Skeletal muscle satellite cell (primary cell): ENCODE results near the gene BTBD19.
A peak's percentile ranks its signal among the peaks of the same experiment; 100 is the strongest.
"Not testable (repeated sequence)": the region's sequence is repeated elsewhere in the genome, so short reads cannot be mapped to it uniquely, and the experiment has no call there.

Experiments
- H3K27me3 ChIP-seq: 2 replicates; pipeline ENCODE4 v1.7.0; 2013; ENCODE audit warnings: low read length; ENCODE audit not compliant: control insufficient read depth, insufficient read depth
- H3K36me3 ChIP-seq: 2 replicates; pipeline ENCODE4 v1.7.0; 2013; ENCODE audit warnings: mild to moderate bottlenecking, control low read depth, low read length; ENCODE audit not compliant: insufficient read depth
- H3K4me1 ChIP-seq: 2 replicates; pipeline ENCODE4 v1.7.0; 2013; ENCODE audit warnings: low read length; ENCODE audit not compliant: control insufficient read depth, insufficient read depth
- H3K4me2 ChIP-seq: 2 replicates; pipeline ENCODE4 v1.7.0; 2013; ENCODE audit warnings: mild to moderate bottlenecking, low read length
- H3K4me3 ChIP-seq: 2 replicates; pipeline ENCODE4 v1.7.0; 2013; ENCODE audit warnings: low read length
- H3K9ac ChIP-seq: 2 replicates; pipeline ENCODE4 v1.7.0; 2013; ENCODE audit warnings: mild to moderate bottlenecking, low read depth, low read length, moderate library complexity
- H3K9me3 ChIP-seq: replicated peaks from 2 replicates; pipeline ENCODE4 v1.7.0; 2013; ENCODE audit warnings: mild to moderate bottlenecking, control low read depth, low read length

The BTBD19 gene

GRCh38 chr1:44790968-44791801, 17.1 kb upstream of the BTBD19 start:
- Histone ChIP-seq H3K9me3 (no peaks in the 10 kb centered on the region), H3K27me3 (no peaks in the 10 kb centered on the region), H3K36me3 (no peaks in the 10 kb centered on the region), H3K4me1 (peaks cover 6% of the 10 kb centered on the region), H3K9ac (no peak overlapping the region), H3K4me2 (no peak overlapping the region), H3K4me3 (no peak overlapping the region)

- no peak overlapping the region for H3K9ac ChIP-seq
- no peaks in the 10 kb centered on the region for H3K4me1 ChIP-seq
- no peaks in the 10 kb centered on the region for H3K9me3 ChIP-seq
- no peak overlapping the region for H3K4me2 ChIP-seq
- H3K4me3 ChIP-seq = no peak overlapping the region
- H3K36me3 ChIP-seq = no peaks in the 10 kb centered on the region
- no peaks in the 10 kb centered on the region for H3K27me3 ChIP-seq
Measured at GRCh38 chr1:44792736-44793502, 15.4 kb upstream of the BTBD19 start.

DNA sequence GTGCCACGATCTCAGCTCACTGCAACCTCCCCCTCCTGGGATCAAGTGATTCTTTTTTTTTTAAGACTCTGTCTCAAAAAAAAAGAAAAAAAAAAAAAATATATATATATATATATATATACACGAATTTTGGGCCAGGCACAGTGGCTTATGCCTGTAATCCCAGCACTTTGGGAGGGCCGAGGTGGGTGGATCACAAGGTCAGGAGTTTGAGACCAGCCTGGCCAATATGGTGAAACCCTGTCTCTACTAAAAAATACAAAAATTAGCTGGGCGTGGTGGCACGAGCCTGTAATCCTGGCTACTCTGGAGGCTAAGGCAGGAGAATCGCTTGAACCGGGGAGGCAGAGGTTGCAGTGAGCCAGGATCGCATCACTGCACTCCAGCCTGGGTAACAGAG, 10.4 kb upstream of the BTBD19 start:
- H3K9me3 ChIP-seq, H3K9ac ChIP-seq, H3K4me2 ChIP-seq, H3K27me3 ChIP-seq, H3K4me3 ChIP-seq: not testable (repeated sequence)
- H3K4me1 ChIP-seq = peaks cover 19% of the 10 kb centered on the region
- H3K36me3 ChIP-seq = peaks cover 12% of the 10 kb centered on the region

DNA sequence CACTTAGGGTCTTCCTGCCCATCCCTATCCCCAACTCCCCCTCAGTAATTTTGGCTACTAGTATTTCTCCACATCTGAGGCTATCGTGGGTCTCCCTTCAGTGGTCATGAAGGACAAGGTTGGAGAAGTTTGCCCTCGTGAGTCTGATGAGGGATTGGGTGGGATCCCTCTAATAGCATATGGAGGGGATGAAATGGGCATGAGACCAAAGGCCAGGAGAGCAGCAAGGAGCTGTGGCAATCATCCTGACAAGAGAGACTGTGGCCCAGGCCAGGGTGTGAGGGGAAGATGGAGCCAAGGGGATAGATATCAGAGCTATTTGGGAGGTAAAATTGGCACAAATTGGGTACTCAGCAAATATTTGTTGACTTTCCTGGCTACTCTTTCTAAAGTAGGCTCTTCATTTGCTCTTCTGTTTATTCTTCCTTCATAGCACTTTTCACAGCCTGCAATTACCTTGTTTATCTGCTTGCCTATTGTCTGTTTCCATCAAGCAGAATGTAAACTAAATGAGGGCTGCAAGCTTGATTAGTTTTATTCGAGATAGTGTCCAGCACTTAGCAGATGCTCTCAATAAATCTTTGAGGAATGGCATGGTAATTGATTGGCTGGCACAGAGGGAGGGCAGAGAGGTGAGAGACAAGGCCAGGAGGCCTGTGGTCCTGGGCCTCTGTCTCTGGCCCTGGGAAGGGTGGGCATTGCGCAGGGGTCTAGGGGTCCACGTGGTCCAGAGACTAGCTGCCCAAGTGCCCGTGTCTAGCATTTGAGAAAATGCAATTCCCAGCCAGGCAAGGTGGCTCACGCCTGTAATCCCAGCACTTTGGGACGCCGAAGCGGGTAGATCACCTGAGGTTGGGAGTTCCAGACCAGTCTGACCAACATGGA, 9.6 kb upstream of the BTBD19 start:
- H3K4me1 ChIP-seq = peaks cover 27% of the 10 kb centered on the region
- no peak overlapping the region for H3K4me2 ChIP-seq
- H3K4me3 ChIP-seq = no peak overlapping the region
- H3K27me3 ChIP-seq = no peaks in the 10 kb centered on the region
- H3K9me3 ChIP-seq = no peaks in the 10 kb centered on the region
- peaks cover 20% of the 10 kb centered on the region for H3K36me3 ChIP-seq
- peak overlapping the region; percentile 93 for H3K9ac ChIP-seq

DNA sequence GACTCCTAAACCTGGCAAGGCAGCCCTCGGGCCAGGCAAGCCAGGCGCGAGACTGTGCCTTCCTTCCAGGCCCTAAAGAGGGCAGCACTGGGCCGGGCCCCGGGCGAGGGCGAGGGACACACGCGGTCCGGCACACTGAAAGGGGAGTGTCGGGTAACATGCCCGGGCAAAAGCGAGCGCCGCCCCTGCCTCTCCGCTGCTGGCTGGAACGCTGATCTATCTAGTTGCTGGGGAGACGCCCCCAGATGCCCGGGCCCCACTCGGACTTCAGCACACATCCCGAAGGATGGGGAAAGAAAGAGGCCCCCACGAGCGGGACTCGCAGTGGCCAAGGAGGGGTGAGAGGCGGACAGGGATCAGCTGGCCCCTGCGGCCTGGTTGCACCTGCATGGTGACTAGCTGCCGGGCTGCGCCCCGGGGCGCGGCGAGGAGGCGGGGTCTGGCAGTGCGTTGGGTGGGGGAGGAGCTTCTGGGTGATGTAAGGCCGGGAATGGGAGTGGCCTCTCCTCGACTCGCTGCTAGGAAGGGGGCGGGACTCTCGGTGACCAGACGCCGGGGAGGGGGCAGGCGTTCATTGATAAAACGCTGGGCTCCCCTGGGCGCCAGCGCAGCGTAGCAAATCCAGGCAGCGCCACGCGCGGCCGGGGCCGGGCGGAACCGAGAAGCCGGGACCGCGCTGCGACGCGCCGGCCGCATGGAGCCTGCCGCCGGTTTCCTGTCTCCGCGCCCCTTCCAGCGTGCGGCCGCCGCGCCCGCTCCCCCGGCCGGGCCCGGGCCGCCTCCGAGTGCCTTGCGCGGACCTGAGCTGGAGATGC, 8.3 kb upstream of the BTBD19 start, which contains the start of gene PLK3:
Gene PLK3 (plus strand): TSS at position 608 of the 815 bp plus-strand sequence. CDS start 87 bp downstream, at position 695.
- H3K36me3 ChIP-seq = peaks cover 29% of the 10 kb centered on the region
- no peaks in the 10 kb centered on the region for H3K9me3 ChIP-seq
- H3K9ac ChIP-seq = peak within 1 kb of the TSS; percentile 93
- H3K27me3 ChIP-seq = no peaks in the 10 kb centered on the region
- peaks cover 31% of the 10 kb centered on the region for H3K4me1 ChIP-seq
- H3K4me3 ChIP-seq = peak within 1 kb of the TSS; percentile 85
- peak within 1 kb of the TSS; percentile 97 for H3K4me2 ChIP-seq

- Histone ChIP-seq H3K9ac (peak overlapping the region; percentile 93), H3K4me2 (peak overlapping the region; percentile 97), H3K4me3 (peak overlapping the region; percentile 85), H3K4me1 (peaks cover 45% of the 10 kb centered on the region), H3K27me3 (no peaks in the 10 kb centered on the region), H3K9me3 (no peaks in the 10 kb centered on the region), H3K36me3 (peaks cover 46% of the 10 kb centered on the region)
Measured at GRCh38 chr1:44801491-44802305, 6.6 kb upstream of the BTBD19 start.

GRCh38 chr1:44802306-44803061, 5.8 kb upstream of the BTBD19 start:
- H3K9ac ChIP-seq = peak overlapping the region; percentile 93
- no peaks in the 10 kb centered on the region for H3K9me3 ChIP-seq
- H3K27me3 ChIP-seq = no peaks in the 10 kb centered on the region
- H3K36me3 ChIP-seq = peaks cover 49% of the 10 kb centered on the region
- H3K4me1 ChIP-seq = peaks cover 53% of the 10 kb centered on the region
- peak overlapping the region; percentile 85 for H3K4me3 ChIP-seq
- H3K4me2 ChIP-seq = peak overlapping the region; percentile 97

GRCh38 chr1:44803062-44803311, 5.3 kb upstream of the BTBD19 start:
- H3K4me3 ChIP-seq = peak overlapping the region; percentile 85
- H3K4me1 ChIP-seq = peaks cover 57% of the 10 kb centered on the region
- no peaks in the 10 kb centered on the region for H3K9me3 ChIP-seq
- peak overlapping the region; percentile 97 for H3K4me2 ChIP-seq
- H3K27me3 ChIP-seq = no peaks in the 10 kb centered on the region
- peaks cover 49% of the 10 kb centered on the region for H3K36me3 ChIP-seq
- H3K9ac ChIP-seq = peak overlapping the region; percentile 93

GRCh38 chr1:44803312-44804095, 4.8 kb upstream of the BTBD19 start:
- H3K4me3 ChIP-seq = peak overlapping the region; percentile 85

More at GRCh38 chr1:44803312-44804095, 4.8 kb upstream of the BTBD19 start:
- H3K9ac ChIP-seq = peak overlapping the region; percentile 93
- H3K36me3 ChIP-seq = peaks cover 49% of the 10 kb centered on the region
- H3K4me2 ChIP-seq = peak overlapping the region; percentile 97
- peaks cover 62% of the 10 kb centered on the region for H3K4me1 ChIP-seq
- no peaks in the 10 kb centered on the region for H3K27me3 ChIP-seq
- H3K9me3 ChIP-seq = no peaks in the 10 kb centered on the region
